Upper lobe of left lung (tissue), 6 donors: Measurements from ENCODE around the gene VIPR1. TPM values are rescaled to one million over a fixed set of nuclear protein-coding genes. Genes with fewer than 3 reads are reported as not detected.
"Not testable (repeated sequence)": the region's sequence is repeated elsewhere in the genome, so short reads cannot be mapped to it uniquely, and the experiment has no call there.

Experiments
- ATAC-seq, 2 donors: fragments of 200-7000 bp; cut with Tn5 transposase; one replicate each; pipeline ENCODE4 v1.9.1; 2022; ENCODE audit warnings: mild to moderate bottlenecking in 2 of 2, moderate library complexity in 2 of 2; ENCODE audit not compliant: low FRiP score in 2 of 2
- DNase-seq, 2 donors: peaks; one replicate each; pipeline ENCODE4 v3.0.0-alpha.2; 2019 to 2020
- H3K27ac ChIP-seq, 4 donors: fragments of 200-600 bp; sonication (generic); one replicate each; pipeline ENCODE4 v1.5.1; 2016 to 2019
- H3K27me3 ChIP-seq, 4 donors: fragments of 200-600 bp; sonication (generic); one replicate each; pipeline ENCODE4 v1.5.1; 2017 to 2019
- H3K36me3 ChIP-seq, 4 donors: fragments of 200-600 bp; sonication (generic); one replicate each; pipeline ENCODE4 v1.5.1; 2016 to 2019
- H3K4me1 ChIP-seq, 4 donors: fragments of 200-600 bp; sonication (generic); one replicate each; pipeline ENCODE4 v1.5.1; 2018 to 2019
- H3K4me3 ChIP-seq, 4 donors: fragments of 200-600 bp; sonication (generic); one replicate each; pipeline ENCODE4 v1.5.1; 2017 to 2019; ENCODE audit warnings: mild to moderate bottlenecking in 2 of 4, moderate library complexity in 1 of 4
- H3K9me3 ChIP-seq, 4 donors: fragments of 200-600 bp; sonication (generic); one replicate each; pipeline ENCODE4 v1.5.1; 2018 to 2019
- EP300 ChIP-seq, 4 donors: sonication (generic); formaldehyde crosslinking; IDR thresholded peaks; one replicate each; pipeline ENCODE4 v1.5.1; 2017; ENCODE audit warnings: antibody characterized with exemption in 4 of 4, control low read depth in 2 of 4
- POLR2A ChIP-seq, 4 donors: fragments of 450-650 bp; IDR thresholded peaks; one replicate each; pipeline ENCODE4 v1.5.1; 2016 to 2017; ENCODE audit warnings: antibody characterized with exemption in 4 of 4, mild to moderate bottlenecking in 2 of 4
- POLR2AphosphoS5 ChIP-seq, 2 donors: sonication (generic); formaldehyde crosslinking; IDR thresholded peaks; one replicate each; pipeline ENCODE4 v1.5.1; 2017; ENCODE audit warnings: antibody characterized with exemption in 2 of 2
- WGBS, 2 donors: methylation state at CpG; one replicate each; pipeline ENCODE4 v1.1.5; 2017 to 2018; 5-methylcytosine and 5-hydroxymethylcytosine counted together
- total RNA-seq, 6 donors: library from RNA; depleted of rRNA in 4 of 6; stranded (reverse); fragments of >200 nt in 4 of 6; gene quantifications; one replicate each; pipeline versions ENCODE4 v1.1.0 to v1.2.1, GENCODE V29; 2016 to 2021
- TF ChIP-seq, protein P1 (sequence below), 6 experiments: fragments of 450-650 bp in 4 of 6; fragments of 200-600 bp in 2 of 6; sonication (generic) in 2 of 6; IDR thresholded peaks; one replicate each; pipeline ENCODE4 v1.5.1; 2016 to 2019; ENCODE audit warnings: antibody characterized with exemption in 6 of 6
- donor health status: DM: no; HTN: no; CAD: no; lungs with moderate emphysema.
- donor health status: DM: no; HTN: yes; CAD: no; lungs with severe emphysema.

The VIPR1 gene
- total RNA-seq, 6 donors from 2014 or later = 92.6 to 577 (median 198) TPM

DNA sequence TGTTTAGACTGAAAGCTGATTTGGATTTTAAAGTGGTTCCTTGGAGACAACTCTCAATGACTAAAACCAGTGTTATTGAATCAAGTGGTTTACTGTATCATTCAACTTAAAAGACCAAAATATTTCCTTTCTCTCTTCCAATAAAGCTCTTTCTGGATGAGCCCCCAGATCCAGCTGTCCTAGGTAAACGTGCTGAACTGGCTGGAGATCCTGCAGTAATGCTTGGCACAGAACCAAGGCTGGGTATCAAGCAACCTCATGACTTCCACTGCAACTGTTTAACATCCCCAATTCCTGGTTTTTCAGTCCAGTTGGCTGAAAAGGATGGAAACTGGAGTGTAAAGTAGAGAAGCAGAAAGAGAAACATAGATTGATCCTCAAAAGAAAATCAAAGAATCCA, 50.4 kb downstream of the VIPR1 start:
- peak overlapping the region in 2 of 4 donors; percentile 73 to 86 for H3K27ac ChIP-seq
- peaks cover 28 to 78% (median 42%) of the 10 kb centered on the region in 4 donors for H3K36me3 ChIP-seq
- no peaks in the 10 kb centered on the region for H3K9me3 ChIP-seq
- H3K4me3 ChIP-seq = no peak overlapping the region
- H3K4me1 ChIP-seq = peaks cover 13 to 22% (median 14%) of the 10 kb centered on the region in 4 donors
- DNase-seq (no peak), ATAC-seq (no peak)
- H3K27me3 ChIP-seq = no peaks in the 10 kb centered on the region
- 25 to 29% methylated on average over 1 of the region's 1 CpG for WGBS, 2 donors
- TF ChIP-seq, protein P1, sequence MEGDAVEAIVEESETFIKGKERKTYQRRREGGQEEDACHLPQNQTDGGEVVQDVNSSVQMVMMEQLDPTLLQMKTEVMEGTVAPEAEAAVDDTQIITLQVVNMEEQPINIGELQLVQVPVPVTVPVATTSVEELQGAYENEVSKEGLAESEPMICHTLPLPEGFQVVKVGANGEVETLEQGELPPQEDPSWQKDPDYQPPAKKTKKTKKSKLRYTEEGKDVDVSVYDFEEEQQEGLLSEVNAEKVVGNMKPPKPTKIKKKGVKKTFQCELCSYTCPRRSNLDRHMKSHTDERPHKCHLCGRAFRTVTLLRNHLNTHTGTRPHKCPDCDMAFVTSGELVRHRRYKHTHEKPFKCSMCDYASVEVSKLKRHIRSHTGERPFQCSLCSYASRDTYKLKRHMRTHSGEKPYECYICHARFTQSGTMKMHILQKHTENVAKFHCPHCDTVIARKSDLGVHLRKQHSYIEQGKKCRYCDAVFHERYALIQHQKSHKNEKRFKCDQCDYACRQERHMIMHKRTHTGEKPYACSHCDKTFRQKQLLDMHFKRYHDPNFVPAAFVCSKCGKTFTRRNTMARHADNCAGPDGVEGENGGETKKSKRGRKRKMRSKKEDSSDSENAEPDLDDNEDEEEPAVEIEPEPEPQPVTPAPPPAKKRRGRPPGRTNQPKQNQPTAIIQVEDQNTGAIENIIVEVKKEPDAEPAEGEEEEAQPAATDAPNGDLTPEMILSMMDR (IDR thresholded peaks at IDR 0.05) = no peak
- TF ChIP-seq POLR2AphosphoS5 (IDR thresholded peaks at IDR 0.05) (no peak), EP300 (IDR thresholded peaks at IDR 0.05) (no peak), POLR2A (IDR thresholded peaks at IDR 0.05) (no peak)

DNA sequence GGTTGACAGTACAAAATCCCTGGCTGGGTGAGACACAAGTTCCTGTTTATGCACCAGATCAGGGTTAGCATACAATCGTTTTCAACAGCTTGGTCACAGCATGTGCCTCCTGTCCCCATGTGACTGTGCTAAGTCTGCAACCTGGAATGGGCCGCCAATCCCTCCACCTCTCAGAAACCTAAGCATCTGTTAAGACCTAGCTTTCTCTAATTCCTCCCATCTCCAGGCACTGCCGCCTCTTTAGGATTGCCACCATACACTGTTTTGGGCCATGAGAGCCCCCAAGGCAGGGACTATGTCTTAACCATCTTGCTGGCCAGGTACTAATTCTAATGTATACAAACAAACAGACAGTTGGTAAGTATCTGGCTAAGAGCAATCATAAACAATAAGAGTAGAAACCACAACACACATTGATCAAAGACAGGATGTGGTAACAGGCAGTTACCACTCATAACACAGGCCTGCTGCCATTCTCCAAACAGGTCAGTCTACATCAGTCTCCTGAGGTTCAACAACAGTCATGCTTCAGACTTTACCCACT, 53.7 kb downstream of the VIPR1 start:
- peak in 1 of 2 donors; percentile 38 for DNase-seq
- peak in 2 of 4 donors; percentile 50 to 82 for TF ChIP-seq EP300 (IDR thresholded peaks at IDR 0.05)
- TF ChIP-seq POLR2AphosphoS5 (IDR thresholded peaks at IDR 0.05) = peak in 1 of 2 donors; percentile 82
- no peak for TF ChIP-seq POLR2A (IDR thresholded peaks at IDR 0.05)
- no peaks in the 10 kb centered on the region for H3K27me3 ChIP-seq
- peak overlapping the region; percentile 6 to 86 (median 73) for H3K27ac ChIP-seq
- H3K4me1 ChIP-seq = peaks cover 10 to 22% (median 12%) of the 10 kb centered on the region in 4 donors
- WGBS, 2 donors = 63 to 71% methylated on average over 3 of the region's 3 CpGs
- no peak overlapping the region for H3K4me3 ChIP-seq
- peak in 1 of 2 donors; percentile 78 for ATAC-seq
- no peaks in the 10 kb centered on the region for H3K9me3 ChIP-seq
- H3K36me3 ChIP-seq = peaks cover 28 to 92% (median 54%) of the 10 kb centered on the region in 4 donors

DNA sequence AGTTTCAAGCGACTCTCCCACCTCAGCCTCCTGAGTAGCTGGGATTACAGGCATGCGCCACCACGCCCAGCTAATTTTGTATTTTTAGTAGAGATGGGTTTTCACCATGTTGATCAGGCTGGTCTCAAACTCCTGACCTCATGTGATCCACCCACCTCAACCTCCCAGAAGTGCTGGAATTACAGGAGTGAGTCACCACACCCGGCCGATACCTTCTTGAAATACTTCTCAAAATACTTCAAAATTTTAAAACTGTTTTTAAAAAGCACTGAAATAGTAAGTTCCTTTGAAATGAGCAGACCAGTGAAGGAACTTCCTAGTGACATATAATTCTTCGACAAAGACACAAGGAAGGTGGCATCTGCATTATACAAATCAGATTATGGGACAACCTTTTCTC, 54.4 kb downstream of the VIPR1 start:
- Histone ChIP-seq H3K36me3 (peaks cover 28 to 97% (median 60%) of the 10 kb centered on the region in 4 donors), H3K4me1 (peaks cover 10 to 22% (median 12%) of the 10 kb centered on the region in 4 donors), H3K27ac (peak overlapping the region; percentile 6 to 86 (median 73))
- not testable (repeated sequence) for H3K27me3 ChIP-seq, ATAC-seq, H3K9me3 ChIP-seq, H3K4me3 ChIP-seq, DNase-seq
- WGBS, 2 donors = 85 to 92% methylated on average over 6 of the region's 6 CpGs

DNA sequence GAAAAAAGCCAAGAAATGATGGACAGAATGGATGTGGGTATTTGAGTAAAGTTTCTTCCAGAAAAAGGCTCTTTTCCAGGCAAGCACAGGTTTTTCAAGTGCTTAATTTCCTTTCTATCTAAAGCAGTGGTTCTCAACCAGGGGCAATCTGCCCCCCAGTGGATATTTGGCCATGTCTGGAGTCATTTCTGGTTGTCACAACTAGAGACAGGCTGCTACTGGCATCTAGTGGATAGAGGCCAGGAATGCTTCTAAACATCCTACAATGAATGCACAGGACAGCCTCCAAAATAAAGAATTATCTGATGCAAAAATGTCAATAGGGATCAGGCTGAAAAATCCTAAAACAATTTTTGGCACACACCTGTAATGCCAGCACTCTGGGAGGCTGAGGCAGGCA, 55.4 kb downstream of the VIPR1 start:
- Histone ChIP-seq H3K4me3 (no peak overlapping the region), H3K27me3 (no peaks in the 10 kb centered on the region), H3K9me3 (no peaks in the 10 kb centered on the region), H3K36me3 (peaks cover 22 to 97% (median 63%) of the 10 kb centered on the region in 4 donors), H3K4me1 (peaks cover 10 to 22% (median 12%) of the 10 kb centered on the region in 4 donors), H3K27ac (peak overlapping the region in 2 of 4 donors; percentile 73 to 86)
- no peak for DNase-seq
- no peak for TF ChIP-seq EP300 (IDR thresholded peaks at IDR 0.05)
- no peak for TF ChIP-seq POLR2AphosphoS5 (IDR thresholded peaks at IDR 0.05)
- TF ChIP-seq, protein P1 (IDR thresholded peaks at IDR 0.05) = peak in 5 of 6 experiments; percentile 12 to 55 (median 29)
- no peak for TF ChIP-seq POLR2A (IDR thresholded peaks at IDR 0.05)
- no peak for ATAC-seq

DNA sequence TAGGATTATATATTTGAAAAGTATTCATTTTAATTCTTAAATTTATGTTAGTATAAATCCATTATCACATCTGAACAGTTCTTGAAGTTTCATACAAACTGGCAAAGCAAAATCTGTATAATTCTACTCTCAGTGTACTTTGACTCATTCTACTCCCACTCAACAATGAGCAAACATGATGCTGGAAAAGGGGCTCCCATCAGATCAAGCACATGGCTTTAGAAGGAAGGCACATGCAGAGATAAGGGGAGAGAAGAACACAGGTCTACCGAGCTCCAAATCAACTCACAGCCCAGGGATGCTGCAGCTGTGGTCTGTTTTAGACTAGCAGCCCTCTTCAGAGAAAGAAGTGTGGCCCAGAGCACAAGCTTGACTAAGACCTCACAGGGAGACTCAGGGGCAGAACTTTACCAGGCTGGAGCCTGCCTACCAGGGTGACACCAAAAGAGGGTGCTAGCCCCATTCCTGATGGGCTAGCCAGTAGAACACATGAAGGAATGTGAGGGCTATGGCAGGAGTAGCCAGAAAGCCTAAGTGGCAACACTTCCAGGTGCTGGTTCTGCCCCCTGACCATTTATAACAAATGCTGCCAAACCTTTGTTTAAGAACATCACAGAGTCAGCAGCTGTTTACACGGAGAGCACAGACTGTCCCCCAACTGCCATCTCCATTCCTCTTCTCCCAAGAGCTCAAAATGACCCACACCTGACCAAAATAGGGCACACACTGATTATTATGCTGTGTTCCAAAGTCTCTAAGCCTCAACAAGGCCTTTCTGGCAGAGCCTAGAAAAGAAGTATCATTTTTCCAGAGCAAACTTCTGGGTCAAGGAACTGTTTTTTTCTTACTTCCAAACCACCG, 59.8 kb downstream of the VIPR1 start:
- 63 to 66% methylated on average over 3 of the region's 3 CpGs for WGBS, 2 donors
- Histone ChIP-seq H3K9me3 (no peaks in the 10 kb centered on the region), H3K27me3 (no peaks in the 10 kb centered on the region), H3K4me3 (no peak overlapping the region), H3K4me1 (peaks cover 0 to 2% (median 0%) of the 10 kb centered on the region in 4 donors), H3K36me3 (peaks cover 4 to 97% (median 53%) of the 10 kb centered on the region in 4 donors), H3K27ac (no peak overlapping the region)
- DNase-seq (no peak), ATAC-seq (no peak)
- TF ChIP-seq POLR2AphosphoS5 (IDR thresholded peaks at IDR 0.05) (no peak), POLR2A (IDR thresholded peaks at IDR 0.05) (no peak), EP300 (IDR thresholded peaks at IDR 0.05) (no peak)
- TF ChIP-seq, protein P1 (IDR thresholded peaks at IDR 0.05) = no peak
